H1 (cell line): ENCODE data around the gene ARL17A. TPM values are rescaled to one million over a fixed set of nuclear protein-coding genes. Genes with fewer than 3 reads are reported as not detected.
"Not testable (repeated sequence)": the region's sequence is repeated elsewhere in the genome, so short reads cannot be mapped to it uniquely, and the experiment has no call there.

Experiments used
- CTCF ChIA-PET: fragments of 300-600 bp; sonication (Branson Sonifier 250); formaldehyde crosslinking; loops from one replicate; lab custom pipeline; 2021; ENCODE audit not compliant: partially characterized antibody; lab: Charles Lee
- POLR2A ChIA-PET: fragments of 300-600 bp; sonication (Branson Sonifier 250); formaldehyde crosslinking; loops from one replicate; lab custom pipeline; 2021; ENCODE audit warnings: inconsistent platforms; ENCODE audit not compliant: partially characterized antibody; lab: Charles Lee
- DNase-seq, 2 experiments: peaks; one replicate each; pipeline versions ENCODE4 v3.0.0 to v3.0.0-alpha.2; 2010 to 2022; ENCODE audit warnings: low spot score in 2 of 2, low read depth in 1 of 2, mixed read lengths in 1 of 2
- FAIRE-seq: peaks from 2 replicates; lab custom pipeline; 2011; peaks lifted over from hg19 to GRCh38; lab: Jason Lieb, UNC
- H2AFZ ChIP-seq: 2 replicates; pipeline ENCODE4 v1.8.1; 2012; ENCODE audit warnings: low read length, inconsistent platforms
- H2AK5ac ChIP-seq: 2 replicates; pipeline ENCODE4 v1.6.1; 2013; ENCODE audit warnings: low read depth, low read length
- H2BK120ac ChIP-seq: replicated peaks from 2 replicates; pipeline ENCODE3; 2013; ENCODE audit warnings: low read depth, low read length, inconsistent platforms
- H2BK12ac ChIP-seq: 2 replicates; pipeline ENCODE4 v1.6.1; 2013; ENCODE audit warnings: low read depth, low read length
- H2BK15ac ChIP-seq: 2 replicates; pipeline ENCODE4 v1.6.1; 2013; ENCODE audit warnings: low read length
- H2BK20ac ChIP-seq: 2 replicates; pipeline ENCODE4 v1.6.1; 2013; ENCODE audit warnings: low read length
- H2BK5ac ChIP-seq: 2 replicates; pipeline ENCODE4 v1.6.1; 2013; ENCODE audit warnings: low read depth, low read length
- H3K14ac ChIP-seq: 2 replicates; pipeline ENCODE4 v1.6.1; 2013; ENCODE audit warnings: inconsistent platforms; ENCODE audit not compliant: insufficient read length
- H3K18ac ChIP-seq: 2 replicates; pipeline ENCODE4 v1.6.1; 2013; ENCODE audit warnings: low read length; ENCODE audit errors: extremely low read depth
- H3K23ac ChIP-seq: 2 replicates; pipeline ENCODE4 v1.6.1; 2013; ENCODE audit warnings: inconsistent platforms; ENCODE audit not compliant: insufficient read length
- H3K23me2 ChIP-seq: 2 replicates; pipeline ENCODE4 v1.6.1; 2013; ENCODE audit warnings: low read depth, low read length
- H3K27ac ChIP-seq: 2 replicates; pipeline ENCODE4 v1.6.1; 2011; ENCODE audit warnings: low read depth, low read length, inconsistent platforms
- H3K27me3 ChIP-seq, 4 experiments: replicated peaks in 1 of 4; 1 replicate in 1 of 4; 2 replicates in 3 of 4; pipeline versions ENCODE4 v1.6.1 to v1.8.1; 2011 to 2013; ENCODE audit warnings: low read length in 3 of 4, mild to moderate bottlenecking in 3 of 4, inconsistent platforms in 2 of 4, mixed read lengths in 2 of 4, moderate library complexity in 1 of 4; ENCODE audit not compliant: control insufficient read depth in 3 of 4, insufficient read depth in 3 of 4; ENCODE audit errors: extremely low read depth in 1 of 4
- H3K36me3 ChIP-seq, 4 experiments: 2 replicates each; pipeline versions ENCODE4 v1.6.1 to v1.8.1; 2011 to 2013; ENCODE audit warnings: mild to moderate bottlenecking in 4 of 4, low read length in 3 of 4, moderate library complexity in 2 of 4, control low read depth in 1 of 4, inconsistent platforms in 1 of 4; ENCODE audit not compliant: insufficient read depth in 4 of 4, control insufficient read depth in 2 of 4
- H3K4ac ChIP-seq: replicated peaks from 2 replicates; pipeline ENCODE3; 2013; ENCODE audit warnings: low read length, low read depth, mixed read lengths, inconsistent platforms; ENCODE audit not compliant: insufficient read length
- H3K4me1 ChIP-seq, 4 experiments: replicated peaks in 1 of 4; 1 replicate in 1 of 4; 2 replicates in 3 of 4; pipeline versions ENCODE4 v1.6.1 to v1.8.1; 2011 to 2013; ENCODE audit warnings: low read length in 3 of 4, inconsistent platforms in 2 of 4, mixed read lengths in 1 of 4; ENCODE audit not compliant: insufficient read depth in 4 of 4, control insufficient read depth in 3 of 4
- H3K4me2 ChIP-seq, 2 experiments: 2 replicates each; pipeline versions ENCODE4 v1.6.1 to v1.8.1; 2011 to 2013; ENCODE audit warnings: low read depth in 2 of 2, low read length in 2 of 2, control low read depth in 1 of 2, inconsistent platforms in 1 of 2, mild to moderate bottlenecking in 1 of 2; ENCODE audit not compliant: insufficient read depth in 1 of 2
- H3K4me3 ChIP-seq, 4 experiments: fragments of 200-600, 300-600 bp in 1 of 4; sonication (generic), shearing (Covaris generic), sonication (Bioruptor Twin) in 1 of 4; 2 replicates each; pipeline versions ENCODE4 v1.5.1 to v1.8.1; 2011 to 2016; ENCODE audit warnings: low read length in 4 of 4, low read depth in 3 of 4, control low read depth in 2 of 4, inconsistent platforms in 2 of 4, mild to moderate bottlenecking in 2 of 4, mixed read lengths in 1 of 4, moderate library complexity in 1 of 4; ENCODE audit not compliant: insufficient read depth in 2 of 4; ENCODE audit errors: extremely low read depth in 1 of 4
- H3K56ac ChIP-seq: replicated peaks from 2 replicates; pipeline ENCODE3; 2013; ENCODE audit warnings: low read depth, mild to moderate bottlenecking, mixed read lengths, low read length, inconsistent platforms; ENCODE audit not compliant: insufficient read length
- H3K79me1 ChIP-seq: 2 replicates; pipeline ENCODE4 v1.6.1; 2013; ENCODE audit warnings: low read depth, low read length, control low read depth
- H3K79me2 ChIP-seq, 2 experiments: 2 replicates each; pipeline versions ENCODE4 v1.6.1 to v1.8.1; 2012 to 2013; ENCODE audit warnings: low read length in 2 of 2, mild to moderate bottlenecking in 2 of 2, inconsistent platforms in 1 of 2; ENCODE audit not compliant: insufficient read depth in 2 of 2, control insufficient read depth in 1 of 2
- H3K9ac ChIP-seq, 4 experiments: replicated peaks in 1 of 4; 1 replicate in 1 of 4; 2 replicates in 3 of 4; pipeline versions ENCODE4 v1.6.1 to v1.8.1; 2011 to 2013; ENCODE audit warnings: low read depth in 3 of 4, low read length in 3 of 4, control low read depth in 2 of 4, mild to moderate bottlenecking in 2 of 4, moderate library complexity in 2 of 4, inconsistent platforms in 1 of 4; ENCODE audit errors: extremely low read depth in 1 of 4
- H3K9me3 ChIP-seq, 2 experiments: 2 replicates each; pipeline versions ENCODE4 v1.6.1 to v1.8.1; 2012 to 2013; ENCODE audit warnings: mild to moderate bottlenecking in 2 of 2, moderate library complexity in 2 of 2, control low read depth in 1 of 2, inconsistent platforms in 1 of 2, low read depth in 1 of 2, low read length in 1 of 2, mixed read lengths in 1 of 2; ENCODE audit not compliant: insufficient read depth in 2 of 2
- H4K20me1 ChIP-seq, 2 experiments: replicated peaks in 1 of 2; 2 replicates each; pipeline versions ENCODE3 to v1.8.1; 2011 to 2013; ENCODE audit warnings: inconsistent platforms in 2 of 2, low read length in 2 of 2, mild to moderate bottlenecking in 1 of 2; ENCODE audit not compliant: insufficient read depth in 2 of 2, control insufficient read depth in 1 of 2
- H4K5ac ChIP-seq: 2 replicates; pipeline ENCODE4 v1.6.1; 2013; ENCODE audit warnings: low read length, low read depth, mixed read lengths, inconsistent platforms; ENCODE audit not compliant: insufficient read length
- H4K8ac ChIP-seq: 2 replicates; pipeline ENCODE4 v1.8.0; 2013; ENCODE audit warnings: mild to moderate bottlenecking, moderate library complexity, low read length, inconsistent platforms; ENCODE audit not compliant: insufficient read depth; ENCODE audit errors: extremely low read depth
- H4K91ac ChIP-seq: replicated peaks from 2 replicates; pipeline ENCODE3; 2013; ENCODE audit warnings: low read length, mixed read lengths, inconsistent platforms; ENCODE audit not compliant: insufficient read length
- WGBS, 2 experiments: shearing (Covaris generic) in 1 of 2; methylation state at CpG; one replicate each; pipeline versions ENCODE4 v1.1.6 to v1.1.7; 2013 to 2015; ENCODE audit warnings: low lambda C conversion rate in 2 of 2, mixed read lengths in 2 of 2, inconsistent platforms in 1 of 2, low coverage in 1 of 2, missing lambda C conversion rate in 1 of 2; ENCODE audit not compliant: insufficient replicate concordance in 2 of 2, insufficient coverage in 1 of 2, insufficient read length in 1 of 2; ENCODE audit errors: extremely low coverage in 1 of 2, missing lambda C conversion rate in 1 of 2; 5-methylcytosine and 5-hydroxymethylcytosine counted together
- polyA plus RNA-seq, 7 experiments: library from polyadenylated mRNA; depleted of rRNA in 3 of 7; stranded (reverse) in 5 of 7; unstranded in 2 of 7; fragments of >200 nt in 5 of 7; fragments of 200-250 nt in 2 of 7; gene quantifications; 1 replicate in 5 of 7; 2 replicates in 1 of 7; 4 replicates in 1 of 7; pipeline versions ENCODE4 v1.2.1 to v1.2.3, GENCODE V29; 2011 to 2013; ENCODE audit warnings: missing spikeins in 2 of 7, mixed read lengths in 2 of 7
- total RNA-seq: library from RNA; stranded (reverse); fragmentation: NEBNext Ultra II Directional; extraction: Animal tissue kit (Norgen Biotek cat#: 25700); gene quantifications from 2 replicates; pipeline ENCODE4 v1.2.1, GENCODE V29; 2021

Gene ARL17A
- total and polyA plus RNA-seq, 2 of the 8 experiments (the other 6 are each of a cell fraction or from before 2014, with no cell fraction given), result 24.6 to 29.0 TPM

DNA sequence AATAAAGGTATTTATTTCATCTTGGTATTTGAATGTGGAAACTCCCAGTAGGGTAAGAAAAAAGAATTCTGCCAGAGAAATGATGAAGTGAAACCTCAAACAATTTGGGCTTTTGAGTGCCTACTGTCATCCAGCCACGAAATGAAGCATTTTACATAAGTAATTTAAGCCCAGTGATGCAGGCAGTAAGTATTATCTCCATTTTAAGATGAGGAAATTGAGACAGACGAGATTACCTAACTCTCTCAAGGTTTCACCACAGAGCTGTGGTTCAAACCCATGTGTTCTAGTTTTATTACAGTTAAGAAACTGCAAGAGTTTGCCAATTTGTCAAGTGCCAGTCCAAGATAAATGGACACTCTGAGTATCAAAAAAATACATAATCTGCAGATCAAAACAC is 13.2 kb downstream of the ARL17A start:
- CTCF ChIA-PET, H3K14ac ChIP-seq, H4K5ac ChIP-seq, H3K27me3 ChIP-seq, H4K8ac ChIP-seq, H2AK5ac ChIP-seq, FAIRE-seq, H3K9ac ChIP-seq, H2BK5ac ChIP-seq, DNase-seq, H3K79me1 ChIP-seq, H3K4me1 ChIP-seq, H3K23ac ChIP-seq, H3K4me3 ChIP-seq, H3K36me3 ChIP-seq, H3K4me2 ChIP-seq, H2BK12ac ChIP-seq, H3K56ac ChIP-seq, H4K91ac ChIP-seq, H2BK15ac ChIP-seq, H3K4ac ChIP-seq, H2AFZ ChIP-seq, H2BK120ac ChIP-seq, H3K79me2 ChIP-seq, H3K27ac ChIP-seq, H3K23me2 ChIP-seq, H4K20me1 ChIP-seq, H3K18ac ChIP-seq, H3K9me3 ChIP-seq, H2BK20ac ChIP-seq, POLR2A ChIA-PET: not testable (repeated sequence)
- WGBS, 2 experiments, result no CpG with 5 or more reads among the region's 2 CpGs

DNA sequence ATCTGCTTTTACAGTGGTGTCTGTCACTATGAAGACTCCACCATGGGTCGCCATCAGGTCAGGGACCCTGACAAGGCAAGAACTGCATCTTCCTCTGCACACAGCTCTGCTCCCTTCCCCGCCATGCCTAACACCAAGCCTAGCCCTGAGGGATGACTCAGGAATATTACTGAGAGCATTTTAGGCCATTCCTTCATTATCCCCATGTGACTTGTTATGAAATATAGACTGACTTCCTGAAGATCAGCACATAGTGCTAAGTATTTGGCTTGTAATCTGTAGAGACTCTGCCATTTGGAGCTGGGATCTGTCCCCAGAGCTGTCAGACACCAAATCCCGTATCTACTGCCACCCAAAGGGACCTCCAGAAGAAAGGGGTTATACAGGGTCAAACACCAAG is 19.4 kb downstream of the ARL17A start:
- no CpG with 5 or more reads among the region's 3 CpGs for WGBS, 2 experiments

More for the DNA sequence above, 19.4 kb downstream of the ARL17A start:
- H3K23ac ChIP-seq, H3K79me1 ChIP-seq, H4K20me1 ChIP-seq, H3K9me3 ChIP-seq, H3K14ac ChIP-seq, DNase-seq, H3K4me1 ChIP-seq, H2AFZ ChIP-seq, H2BK15ac ChIP-seq, H3K18ac ChIP-seq, H3K36me3 ChIP-seq, H3K4ac ChIP-seq, H3K27me3 ChIP-seq, POLR2A ChIA-PET, H2BK12ac ChIP-seq, H3K9ac ChIP-seq, H3K23me2 ChIP-seq, H3K79me2 ChIP-seq, H4K91ac ChIP-seq, H3K4me3 ChIP-seq, H3K27ac ChIP-seq, H3K4me2 ChIP-seq, H4K8ac ChIP-seq, H2BK120ac ChIP-seq, H2AK5ac ChIP-seq, H4K5ac ChIP-seq, CTCF ChIA-PET, FAIRE-seq, H2BK20ac ChIP-seq, H2BK5ac ChIP-seq, H3K56ac ChIP-seq: not testable (repeated sequence)
